ENCODE measurements around the gene MFRP.

MFRP gene

GRCh38 chr11:119295178-119295577, 51.3 kb downstream of the MFRP start:
- DNase-seq (ENCODE audit: low read depth in 3 of 3): no peak

GRCh38 chr11:119293461-119293860, 53.0 kb downstream of the MFRP start:
- no peak for DNase-seq (ENCODE audit: low read depth in 3 of 3)

- no peak for DNase-seq (ENCODE audit: low read depth in 3 of 3)
Measured at GRCh38 chr11:119290894-119291497, 55.5 kb downstream of the MFRP start.
